MM.1S (cell line): ENCODE measurements around the gene DCLK1.

Experiments used
- DNase-seq: peaks from one replicate; pipeline ENCODE4 v3.0.0-alpha.2; 2015
- H2AFZ ChIP-seq: fragments of 300-600 bp; sonication (generic); 2 replicates; pipeline ENCODE4 v1.6.0; 2016; ENCODE audit warnings: antibody characterized with exemption, low read length
- H3F3A ChIP-seq: fragments of 300-600 bp; sonication (generic); 2 replicates; pipeline ENCODE4 v1.6.1; 2016; ENCODE audit warnings: mild to moderate bottlenecking, antibody characterized with exemption, low read length, moderate library complexity, mixed read lengths; ENCODE audit not compliant: insufficient read depth
- H3K27ac ChIP-seq: fragments of 300-600 bp; sonication (generic); 2 replicates; pipeline ENCODE4 v1.5.1; 2016; ENCODE audit warnings: mild to moderate bottlenecking, low read length
- H3K27me3 ChIP-seq: fragments of 300-600 bp; sonication (generic); replicated peaks from 2 replicates; pipeline ENCODE4 v1.6.0; 2016; ENCODE audit warnings: low read length; ENCODE audit not compliant: insufficient read depth
- H3K36me3 ChIP-seq: fragments of 300-600 bp; sonication (generic); replicated peaks from 2 replicates; pipeline ENCODE4 v1.6.1; 2016; ENCODE audit warnings: mild to moderate bottlenecking, low read length, mixed read lengths; ENCODE audit not compliant: insufficient read depth
- H3K4me1 ChIP-seq: fragments of 300-600 bp; sonication (generic); 2 replicates; pipeline ENCODE4 v1.6.1; 2016; ENCODE audit warnings: low read length, mixed read lengths
- H3K4me2 ChIP-seq: fragments of 300-600 bp; sonication (generic); 2 replicates; pipeline ENCODE4 v1.6.0; 2016; ENCODE audit warnings: low read depth, low read length
- H3K4me3 ChIP-seq: fragments of 300-600 bp; sonication (generic); 2 replicates; pipeline ENCODE4 v1.5.1; 2016; ENCODE audit warnings: low read length, mixed read lengths
- H3K79me2 ChIP-seq: fragments of 300-600 bp; sonication (generic); 2 replicates; pipeline ENCODE4 v1.6.1; 2016; ENCODE audit warnings: mixed run types, low read length, mixed read lengths
- H3K9ac ChIP-seq: fragments of 300-600 bp; sonication (generic); 2 replicates; pipeline ENCODE4 v1.6.1; 2016; ENCODE audit warnings: low read length, mixed read lengths
- H3K9me2 ChIP-seq: fragments of 300-600 bp; sonication (generic); replicated peaks from 2 replicates; pipeline ENCODE4 v1.6.1; 2016; ENCODE audit warnings: mild to moderate bottlenecking, low read length, mixed read lengths; ENCODE audit not compliant: insufficient read depth
- H3K9me3 ChIP-seq: fragments of 300-600 bp; sonication (generic); replicated peaks from 2 replicates; pipeline ENCODE4 v1.6.1; 2016; ENCODE audit warnings: mild to moderate bottlenecking, low read length, mixed read lengths; ENCODE audit not compliant: insufficient read depth
- H4K20me1 ChIP-seq: fragments of 300-600 bp; sonication (generic); 2 replicates; pipeline ENCODE4 v1.6.1; 2016; ENCODE audit warnings: mild to moderate bottlenecking, low read length, moderate library complexity, mixed read lengths; ENCODE audit not compliant: insufficient read depth
- CTCF ChIP-seq: fragments of 300-600 bp; sonication (generic); IDR thresholded peaks from 2 replicates; pipeline ENCODE4 v1.5.1; 2016; ENCODE audit warnings: antibody characterized with exemption, low read length, mixed read lengths
- EZH2 ChIP-seq: fragments of 300-600 bp; sonication (generic); optimal IDR thresholded peaks from 2 replicates; pipeline ENCODE3; 2017; ENCODE audit warnings: low read depth, mild to moderate bottlenecking, antibody characterized with exemption, low read length, mixed read lengths
- EZH2phosphoT487 ChIP-seq: fragments of 300-600 bp; sonication (generic); IDR thresholded peaks from 2 replicates; pipeline ENCODE4 v1.6.1; 2018; ENCODE audit warnings: antibody characterized with exemption, low read length

DCLK1 gene

GRCh38 chr13:36173571-36174322, 42.6 kb upstream of the DCLK1 start:
- Histone ChIP-seq H3K27me3 (no peaks in the 10 kb centered on the region), H3K9ac (no peak overlapping the region), H3K27ac (no peak overlapping the region), H3K36me3 (no peaks in the 10 kb centered on the region), H2AFZ (no peak overlapping the region), H4K20me1 (no peaks in the 10 kb centered on the region), H3K4me1 (no peaks in the 10 kb centered on the region), H3K4me2 (no peak overlapping the region), H3K9me2 (no peaks in the 10 kb centered on the region), H3K79me2 (no peaks in the 10 kb centered on the region), H3F3A (no peaks in the 10 kb centered on the region), H3K4me3 (no peak overlapping the region), H3K9me3 (no peaks in the 10 kb centered on the region)
- DNase-seq = no peak
- TF ChIP-seq EZH2 = no peak
- no peak for TF ChIP-seq EZH2phosphoT487
- TF ChIP-seq CTCF = no peak

- H4K20me1 ChIP-seq = no peaks in the 10 kb centered on the region
- no peak for TF ChIP-seq CTCF
- no peak for TF ChIP-seq EZH2phosphoT487
- no peak for TF ChIP-seq EZH2
- DNase-seq = no peak
Observed at GRCh38 chr13:36166046-36166445, 34.9 kb upstream of the DCLK1 start.

GRCh38 chr13:36163809-36164308, 32.7 kb upstream of the DCLK1 start:
- no peaks in the 10 kb centered on the region for H3K4me1 ChIP-seq
- no peaks in the 10 kb centered on the region for H4K20me1 ChIP-seq
- no peaks in the 10 kb centered on the region for H3K9me2 ChIP-seq
- no peaks in the 10 kb centered on the region for H3K36me3 ChIP-seq
- H3K79me2 ChIP-seq = no peaks in the 10 kb centered on the region
- no peak overlapping the region for H3K27ac ChIP-seq
- DNase-seq = no peak
- no peak overlapping the region for H3K4me3 ChIP-seq
- TF ChIP-seq EZH2phosphoT487 (no peak), CTCF (no peak), EZH2 (no peak)
- H3K9ac ChIP-seq = no peak overlapping the region
- no peaks in the 10 kb centered on the region for H3K27me3 ChIP-seq
- H3K4me2 ChIP-seq = no peak overlapping the region
- H2AFZ ChIP-seq = no peak overlapping the region
- no peaks in the 10 kb centered on the region for H3K9me3 ChIP-seq
- H3F3A ChIP-seq = no peaks in the 10 kb centered on the region

More at GRCh38 chr13:36166046-36166445, 34.9 kb upstream of the DCLK1 start:
- H3K4me3 ChIP-seq = no peak overlapping the region
- H3K36me3 ChIP-seq = no peaks in the 10 kb centered on the region
- no peaks in the 10 kb centered on the region for H3K9me2 ChIP-seq
- H3K4me2 ChIP-seq = no peak overlapping the region
- H3K4me1 ChIP-seq = no peaks in the 10 kb centered on the region
- H2AFZ ChIP-seq = no peak overlapping the region
- H3K79me2 ChIP-seq = no peaks in the 10 kb centered on the region
- H3K9ac ChIP-seq = no peak overlapping the region
- H3K27ac ChIP-seq = no peak overlapping the region
- H3K27me3 ChIP-seq = no peaks in the 10 kb centered on the region
- no peaks in the 10 kb centered on the region for H3F3A ChIP-seq
- no peaks in the 10 kb centered on the region for H3K9me3 ChIP-seq
